Natural killer cell treated with Interleukin-12 subunit alpha and Interleukin-12 subunit beta and Interleukin-15 and Interleukin-18, amount 100 ng/mL, for 72 hours (primary cell): ENCODE data around the gene PDE11A. TPM values are rescaled to one million over a fixed set of nuclear protein-coding genes. Genes with fewer than 3 reads are reported as not detected.

Source experiments
- ATAC-seq, 2 donors: fragments of 150-1000 bp; cut with Tn5 transposase in 1 of 2; sonication (Bioruptor Pico), chemical (Tn5 transposase) in 1 of 2; 2 replicates each; pipeline ENCODE4 v1.10.0; 2021
- DNase-seq: peaks from one replicate; pipeline ENCODE4 v3.0.0; 2022; ENCODE audit warnings: low spot score
- H3K27ac Mint-ChIP-seq, 2 donors: 1 replicate in 1 of 2; 2 replicates in 1 of 2; pipeline ENCODE4 v1.8.0; 2022; ENCODE audit warnings: mixed read lengths in 2 of 2, mild to moderate bottlenecking in 1 of 2, moderate library complexity in 1 of 2
- H3K27me3 Mint-ChIP-seq, 2 donors: 1 replicate in 1 of 2; 2 replicates in 1 of 2; pipeline ENCODE4 v1.8.0; 2022; ENCODE audit warnings: mixed read lengths in 2 of 2
- H3K36me3 Mint-ChIP-seq: one replicate; pipeline ENCODE4 v1.8.0; 2022; ENCODE audit warnings: mixed read lengths
- H3K4me1 Mint-ChIP-seq, 2 donors: 1 replicate in 1 of 2; 2 replicates in 1 of 2; pipeline ENCODE4 v1.8.0; 2022; ENCODE audit warnings: low read depth in 2 of 2, mixed read lengths in 2 of 2, mild to moderate bottlenecking in 1 of 2
- H3K4me3 Mint-ChIP-seq: one replicate; pipeline ENCODE4 v1.8.0; 2022; ENCODE audit warnings: mixed read lengths
- H3K9me3 Mint-ChIP-seq: 2 replicates; pipeline ENCODE4 v1.8.0; 2022; ENCODE audit warnings: mixed read lengths
- total RNA-seq, 2 donors: library from RNA; stranded (reverse); gene quantifications; one replicate each; pipeline ENCODE4 v1.2.3, GENCODE V29; 2022

The PDE11A gene
- total RNA-seq, 2 donors from 2014 or later: not detected

DNA sequence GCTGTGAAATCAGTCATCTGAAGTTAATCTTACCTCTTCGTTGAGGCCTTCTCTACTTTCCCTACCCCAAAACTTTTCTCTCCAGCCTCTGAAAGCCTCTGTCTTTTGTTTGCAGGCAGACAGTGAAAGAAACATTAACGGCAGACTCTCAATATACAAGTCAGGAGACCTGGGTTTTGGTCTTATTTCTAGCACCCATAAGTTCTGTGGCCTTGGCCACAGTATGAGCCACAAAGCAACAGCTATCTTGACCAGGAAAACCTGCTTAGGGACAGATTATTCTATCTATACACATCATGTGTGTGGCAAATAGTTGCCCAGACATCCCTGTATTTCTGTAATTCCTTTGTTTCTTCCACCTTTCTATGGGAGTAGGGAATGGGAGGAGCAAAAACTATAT lies 361.7 kb downstream of the PDE11A start:
- Mint-ChIP-seq H3K27ac (no peak overlapping the region), H3K36me3 (no peaks in the 10 kb centered on the region), H3K9me3 (no peaks in the 10 kb centered on the region), H3K4me1 (no peaks in the 10 kb centered on the region), H3K27me3 (peaks cover 6 to 13% of the 10 kb centered on the region in 2 donors), H3K4me3 (no peak overlapping the region)
- no peak for DNase-seq
- ATAC-seq: no peak

DNA sequence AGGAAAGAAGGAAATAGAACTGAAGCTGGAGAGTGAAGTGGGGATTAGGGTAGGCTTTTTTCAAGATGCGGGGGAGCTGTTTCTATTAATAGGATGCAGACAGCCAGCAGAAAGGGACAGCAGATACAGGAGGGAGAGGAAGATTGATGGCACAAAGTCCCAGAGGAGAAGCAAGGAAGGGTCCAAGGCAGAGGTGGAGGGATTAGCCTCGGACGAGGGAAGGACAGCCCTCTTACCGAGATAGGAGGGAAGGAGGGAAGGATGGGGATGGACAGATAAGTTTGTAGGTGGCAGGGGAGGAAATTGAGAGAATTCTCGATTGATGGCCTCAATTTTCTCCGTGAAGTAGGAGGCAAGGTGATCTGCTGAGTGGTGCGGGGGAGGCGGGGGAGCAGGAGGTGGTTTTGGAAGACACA lies 362.6 kb downstream of the PDE11A start:
- H3K4me3 Mint-ChIP-seq: no peak overlapping the region
- no peaks in the 10 kb centered on the region for H3K9me3 Mint-ChIP-seq
- ATAC-seq (no peak), DNase-seq (no peak)
- H3K36me3 Mint-ChIP-seq: no peaks in the 10 kb centered on the region
- no peak overlapping the region for H3K27ac Mint-ChIP-seq
- H3K27me3 Mint-ChIP-seq: peaks cover 8 to 12% of the 10 kb centered on the region in 2 donors
- H3K4me1 Mint-ChIP-seq: no peaks in the 10 kb centered on the region

- no peak overlapping the region for H3K27ac Mint-ChIP-seq
- ATAC-seq: peak in 1 of 2 donors; percentile 15
These were observed 363.7 kb downstream of the PDE11A start for GRCh38 chr2:177708660-177709444.

GRCh38 chr2:177708106-177708505 lies 364.5 kb downstream of the PDE11A start:
- Mint-ChIP-seq H3K27me3 (peaks cover 8 to 16% of the 10 kb centered on the region in 2 donors), H3K9me3 (no peaks in the 10 kb centered on the region), H3K36me3 (no peaks in the 10 kb centered on the region), H3K4me3 (no peak overlapping the region), H3K27ac (no peak overlapping the region), H3K4me1 (no peaks in the 10 kb centered on the region)
- DNase-seq (no peak), ATAC-seq (no peak)

More at GRCh38 chr2:177708660-177709444, 363.7 kb downstream of the PDE11A start:
- no peaks in the 10 kb centered on the region for H3K9me3 Mint-ChIP-seq
- peaks cover 6 to 12% of the 10 kb centered on the region in 2 donors for H3K27me3 Mint-ChIP-seq
- H3K36me3 Mint-ChIP-seq: no peaks in the 10 kb centered on the region
- no peaks in the 10 kb centered on the region for H3K4me1 Mint-ChIP-seq
- DNase-seq: no peak
- H3K4me3 Mint-ChIP-seq: no peak overlapping the region

DNA sequence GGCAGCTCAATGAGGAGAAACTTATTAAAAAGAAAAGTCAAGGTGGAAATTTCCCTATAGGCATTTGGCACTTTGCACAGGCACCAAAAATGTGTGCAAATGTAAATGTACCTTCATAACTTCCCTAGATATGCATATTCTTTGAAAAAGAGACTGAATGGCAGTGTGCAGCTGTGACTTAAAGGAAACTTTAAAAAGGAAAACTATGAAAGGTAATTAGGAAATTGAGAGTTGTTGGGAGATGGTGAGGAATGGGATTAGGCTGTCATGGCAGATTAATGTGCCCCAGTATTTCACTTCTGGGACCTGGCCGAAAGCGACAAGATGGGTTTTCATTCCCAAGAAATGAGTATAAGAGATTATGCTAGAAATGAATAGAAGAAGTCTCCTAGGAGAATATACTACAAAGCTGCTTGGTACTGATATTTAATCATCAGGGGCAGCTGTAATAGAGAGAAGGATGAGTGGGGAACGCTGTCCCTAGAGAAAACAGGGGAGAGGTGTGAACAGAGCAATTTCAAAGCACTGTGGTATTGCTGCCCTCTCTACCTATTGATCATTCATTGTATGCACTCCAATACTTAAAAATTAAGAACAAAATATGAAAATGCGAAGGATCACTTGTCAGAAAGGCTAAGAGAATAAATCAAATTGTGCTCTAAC lies 366.9 kb downstream of the PDE11A start:
- peaks cover 10 to 16% of the 10 kb centered on the region in 2 donors for H3K27me3 Mint-ChIP-seq
- H3K36me3 Mint-ChIP-seq: no peaks in the 10 kb centered on the region
- DNase-seq (no peak), ATAC-seq (no peak)
- no peaks in the 10 kb centered on the region for H3K9me3 Mint-ChIP-seq
- no peaks in the 10 kb centered on the region for H3K4me1 Mint-ChIP-seq
- no peak overlapping the region for H3K4me3 Mint-ChIP-seq
- H3K27ac Mint-ChIP-seq: no peak overlapping the region

DNA sequence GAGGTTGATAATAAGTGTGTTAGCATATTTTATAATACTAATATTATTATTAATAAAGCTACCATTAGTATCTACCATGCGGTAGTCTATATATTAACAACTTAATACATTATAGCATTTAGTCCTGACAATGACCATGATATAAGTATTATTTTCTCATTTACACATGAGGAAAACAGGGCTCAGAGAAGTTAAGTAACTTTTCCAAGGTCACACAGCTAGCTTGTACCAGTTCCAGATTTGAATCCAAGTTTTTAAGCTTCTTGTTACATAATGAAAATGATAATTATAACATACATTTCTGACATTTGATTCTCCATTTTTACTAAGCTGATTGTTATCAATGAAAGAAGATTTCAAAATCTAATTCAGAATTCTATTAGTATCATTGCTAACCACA lies 369.4 kb downstream of the PDE11A start:
- H3K36me3 Mint-ChIP-seq: no peaks in the 10 kb centered on the region
- H3K9me3 Mint-ChIP-seq: no peaks in the 10 kb centered on the region
- H3K27me3 Mint-ChIP-seq: peaks cover 17 to 22% of the 10 kb centered on the region in 2 donors
- ATAC-seq: no peak
- no peak overlapping the region for H3K27ac Mint-ChIP-seq
- no peak for DNase-seq
- H3K4me3 Mint-ChIP-seq: no peak overlapping the region
- no peaks in the 10 kb centered on the region for H3K4me1 Mint-ChIP-seq

GRCh38 chr2:177698281-177698680 lies 374.3 kb downstream of the PDE11A start:
- Mint-ChIP-seq H3K36me3 (no peaks in the 10 kb centered on the region), H3K27me3 (peaks cover 23 to 34% of the 10 kb centered on the region in 2 donors), H3K4me1 (no peaks in the 10 kb centered on the region), H3K9me3 (no peaks in the 10 kb centered on the region), H3K4me3 (no peak overlapping the region), H3K27ac (no peak overlapping the region)
- ATAC-seq: no peak
- no peak for DNase-seq

DNA sequence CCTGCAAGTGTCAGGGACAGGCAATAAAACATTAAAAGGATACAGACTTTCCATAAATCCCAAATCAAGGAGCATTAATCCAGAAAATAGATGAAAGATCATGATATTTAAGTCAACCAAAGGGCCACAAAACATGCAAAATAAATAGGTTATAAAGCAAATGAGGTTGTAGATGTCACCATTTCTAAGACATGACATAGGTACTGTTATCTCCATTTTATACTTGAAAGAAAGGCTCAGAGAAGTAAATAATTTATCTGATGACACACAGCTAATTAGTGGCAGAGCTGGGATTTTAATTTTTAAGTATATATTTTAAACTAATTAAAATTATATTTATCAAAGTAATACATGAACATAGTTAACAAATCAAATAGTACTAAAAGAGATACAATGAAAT lies 378.2 kb downstream of the PDE11A start:
- H3K4me3 Mint-ChIP-seq: no peak overlapping the region
- no peak overlapping the region for H3K27ac Mint-ChIP-seq
- no peak for ATAC-seq
- no peaks in the 10 kb centered on the region for H3K4me1 Mint-ChIP-seq
- DNase-seq: no peak
- H3K27me3 Mint-ChIP-seq: peaks cover 19 to 37% of the 10 kb centered on the region in 2 donors
- no peaks in the 10 kb centered on the region for H3K36me3 Mint-ChIP-seq
- no peaks in the 10 kb centered on the region for H3K9me3 Mint-ChIP-seq

DNA sequence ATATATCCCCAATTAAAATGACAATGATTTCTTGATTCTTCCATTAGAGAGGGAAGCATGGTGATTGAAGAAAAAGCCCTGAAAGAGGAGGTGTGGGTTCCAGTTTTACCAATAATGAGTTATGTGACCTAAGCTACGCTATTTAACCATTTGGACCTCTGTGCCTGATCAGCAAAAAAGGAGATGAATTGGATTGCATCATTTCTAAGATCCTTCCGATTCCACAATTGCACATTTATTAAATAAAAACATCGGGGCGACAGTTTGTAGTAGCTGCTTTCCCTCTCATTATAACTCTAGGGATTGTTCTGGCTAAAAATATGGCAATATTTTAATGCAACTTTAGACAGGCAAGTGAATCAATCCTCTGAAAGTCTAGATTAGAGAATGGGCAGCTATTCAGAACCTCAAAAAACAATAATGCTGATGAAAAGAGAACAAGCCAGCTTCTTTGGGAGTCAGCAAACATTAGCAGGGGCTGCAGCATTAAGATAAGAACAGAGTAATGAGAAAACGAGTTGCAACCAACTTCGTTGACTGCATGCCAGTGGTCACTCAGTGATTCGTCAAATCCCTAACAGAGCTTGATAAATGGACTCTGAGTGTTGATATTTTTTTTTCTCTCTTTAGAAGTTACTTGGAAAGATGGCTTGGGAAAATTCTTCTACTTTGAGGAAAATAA lies 378.8 kb downstream of the PDE11A start:
- Mint-ChIP-seq H3K4me3 (no peak overlapping the region), H3K36me3 (no peaks in the 10 kb centered on the region), H3K27me3 (peaks cover 19 to 37% of the 10 kb centered on the region in 2 donors), H3K27ac (no peak overlapping the region), H3K4me1 (no peaks in the 10 kb centered on the region), H3K9me3 (no peaks in the 10 kb centered on the region)
- ATAC-seq (no peak), DNase-seq (no peak)

GRCh38 chr2:177692783-177693269 lies 379.8 kb downstream of the PDE11A start:
- Mint-ChIP-seq H3K36me3 (no peaks in the 10 kb centered on the region), H3K27ac (no peak overlapping the region), H3K27me3 (peaks cover 13 to 32% of the 10 kb centered on the region in 2 donors), H3K4me1 (no peaks in the 10 kb centered on the region), H3K9me3 (no peaks in the 10 kb centered on the region), H3K4me3 (no peak overlapping the region)
- no peak for DNase-seq
- no peak for ATAC-seq

GRCh38 chr2:177692042-177692782 lies 380.4 kb downstream of the PDE11A start:
- Mint-ChIP-seq H3K36me3 (no peaks in the 10 kb centered on the region), H3K4me1 (no peaks in the 10 kb centered on the region), H3K27me3 (peaks cover 13 to 32% of the 10 kb centered on the region in 2 donors), H3K9me3 (no peaks in the 10 kb centered on the region), H3K4me3 (no peak overlapping the region), H3K27ac (no peak overlapping the region)
- ATAC-seq (no peak), DNase-seq (no peak)

GRCh38 chr2:177691177-177691576 lies 381.4 kb downstream of the PDE11A start:
- no peak overlapping the region for H3K27ac Mint-ChIP-seq
- peaks cover 13 to 25% of the 10 kb centered on the region in 2 donors for H3K27me3 Mint-ChIP-seq
- no peaks in the 10 kb centered on the region for H3K4me1 Mint-ChIP-seq
- H3K9me3 Mint-ChIP-seq: no peaks in the 10 kb centered on the region
- no peak overlapping the region for H3K4me3 Mint-ChIP-seq
- DNase-seq (no peak), ATAC-seq (no peak)
- no peaks in the 10 kb centered on the region for H3K36me3 Mint-ChIP-seq

GRCh38 chr2:177689623-177690022 lies 383.0 kb downstream of the PDE11A start:
- no peaks in the 10 kb centered on the region for H3K9me3 Mint-ChIP-seq

More at GRCh38 chr2:177689623-177690022, 383.0 kb downstream of the PDE11A start:
- Mint-ChIP-seq H3K4me1 (no peaks in the 10 kb centered on the region), H3K27me3 (peaks cover 7 to 16% of the 10 kb centered on the region in 2 donors), H3K36me3 (no peaks in the 10 kb centered on the region), H3K4me3 (no peak overlapping the region), H3K27ac (no peak overlapping the region)
- no peak for DNase-seq
- no peak for ATAC-seq
